Measurements from ENCODE around the gene XXYLT1.

XXYLT1 gene

DNA sequence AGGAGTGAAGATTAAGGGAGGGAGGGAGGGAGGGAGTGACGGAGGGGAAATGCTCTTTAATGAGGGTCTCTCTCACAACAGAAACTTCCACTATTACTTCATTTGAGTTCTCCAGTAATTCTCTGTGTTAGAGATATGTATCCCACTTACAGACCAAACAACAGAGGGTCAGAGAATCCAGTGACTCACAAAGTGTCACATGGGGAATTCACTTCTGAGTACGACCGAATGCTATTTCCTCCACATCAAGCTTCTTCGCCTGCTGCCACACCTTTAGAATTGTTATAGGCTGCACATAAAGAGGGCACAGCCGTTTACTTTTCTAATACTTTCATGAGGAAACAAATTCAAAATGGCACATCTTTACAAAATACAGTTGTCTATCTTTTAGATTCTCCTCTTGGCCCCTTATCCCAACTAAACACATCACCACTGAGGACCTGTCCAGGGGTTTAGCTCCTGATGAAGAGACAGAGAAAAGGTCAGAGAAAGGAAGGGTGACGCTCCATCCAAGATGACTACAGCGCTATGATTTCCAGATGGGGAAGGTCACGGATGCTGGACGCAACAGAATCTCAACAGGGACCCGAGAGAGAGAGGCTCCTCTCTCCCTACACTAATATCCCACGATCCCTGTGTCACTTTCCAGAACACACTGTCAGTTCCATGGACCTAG lies 119.0 kb downstream of the XXYLT1 start:
- no peak for TF ChIP-seq CTCF (IDR thresholded peaks at IDR 0.05)
- intact Hi-C loops (cut with DNase I; ENCODE audit: low total_unique reads), result loop anchor here (10.0 kb wide), 1 partner anchor 73 kb away; no protein-coding TSS in a partner anchor
- no peaks in the 10 kb centered on the region for H3K36me3 ChIP-seq
- no peak overlapping the region for H3K4me3 ChIP-seq
- DNase-seq, result no peak
- peak overlapping the region in 1 of 2 donors; percentile 57 for H3K27ac ChIP-seq
- H3K9me3 ChIP-seq, result no peaks in the 10 kb centered on the region
- H3K27me3 ChIP-seq, result no peaks in the 10 kb centered on the region
- H3K4me1 ChIP-seq, result peaks cover 0 to 33% (median 12%) of the 10 kb centered on the region in 4 donors

DNA sequence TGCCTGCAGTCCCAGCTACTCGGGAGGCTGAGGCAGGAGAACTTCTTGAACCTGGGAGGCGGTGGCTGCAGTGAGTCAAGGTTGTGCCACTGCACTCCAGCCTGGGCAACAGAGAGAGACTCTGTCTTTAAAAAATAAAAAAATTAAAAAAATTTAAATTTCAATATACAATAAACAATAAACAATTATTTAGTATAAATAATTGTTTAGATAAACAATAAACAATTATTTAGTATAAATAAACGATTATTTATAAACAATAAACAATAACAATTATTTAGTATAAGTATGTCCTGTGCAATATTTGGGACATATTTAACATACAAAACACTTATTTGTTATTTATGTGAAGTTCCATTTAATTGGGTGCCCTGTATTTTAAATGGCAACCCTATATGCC lies 119.6 kb downstream of the XXYLT1 start:
- H3K4me1 ChIP-seq, result peaks cover 0 to 33% (median 12%) of the 10 kb centered on the region in 4 donors
- intact Hi-C loops (cut with DNase I; ENCODE audit: low total_unique reads), result loop anchor here (10.0 kb wide), 1 partner anchor 73 kb away; no protein-coding TSS in a partner anchor
- H3K27me3 ChIP-seq, result no peaks in the 10 kb centered on the region
- H3K4me3 ChIP-seq, result no peak overlapping the region
- no peaks in the 10 kb centered on the region for H3K36me3 ChIP-seq
- no peak for DNase-seq
- H3K9me3 ChIP-seq, result no peaks in the 10 kb centered on the region
- peak overlapping the region; percentile 54 to 60 for H3K27ac ChIP-seq
- no peak for TF ChIP-seq CTCF (IDR thresholded peaks at IDR 0.05)

GRCh38 chr3:195150181-195151118 lies 120.5 kb downstream of the XXYLT1 start:
- H3K36me3 ChIP-seq, result no peaks in the 10 kb centered on the region
- H3K4me1 ChIP-seq, result peaks cover 0 to 33% (median 12%) of the 10 kb centered on the region in 4 donors
- H3K4me3 ChIP-seq, result peak overlapping the region; percentile 43 to 50
- no peaks in the 10 kb centered on the region for H3K9me3 ChIP-seq
- no peaks in the 10 kb centered on the region for H3K27me3 ChIP-seq
- intact Hi-C loops (cut with DNase I; ENCODE audit: low total_unique reads), result loop anchor here (10.0 kb wide), 1 partner anchor 74 kb away; no protein-coding TSS in a partner anchor
- DNase-seq, result peak; percentile 55 to 89
- no peak for TF ChIP-seq CTCF (IDR thresholded peaks at IDR 0.05)
- H3K27ac ChIP-seq, result peak overlapping the region; percentile 54 to 60

DNA sequence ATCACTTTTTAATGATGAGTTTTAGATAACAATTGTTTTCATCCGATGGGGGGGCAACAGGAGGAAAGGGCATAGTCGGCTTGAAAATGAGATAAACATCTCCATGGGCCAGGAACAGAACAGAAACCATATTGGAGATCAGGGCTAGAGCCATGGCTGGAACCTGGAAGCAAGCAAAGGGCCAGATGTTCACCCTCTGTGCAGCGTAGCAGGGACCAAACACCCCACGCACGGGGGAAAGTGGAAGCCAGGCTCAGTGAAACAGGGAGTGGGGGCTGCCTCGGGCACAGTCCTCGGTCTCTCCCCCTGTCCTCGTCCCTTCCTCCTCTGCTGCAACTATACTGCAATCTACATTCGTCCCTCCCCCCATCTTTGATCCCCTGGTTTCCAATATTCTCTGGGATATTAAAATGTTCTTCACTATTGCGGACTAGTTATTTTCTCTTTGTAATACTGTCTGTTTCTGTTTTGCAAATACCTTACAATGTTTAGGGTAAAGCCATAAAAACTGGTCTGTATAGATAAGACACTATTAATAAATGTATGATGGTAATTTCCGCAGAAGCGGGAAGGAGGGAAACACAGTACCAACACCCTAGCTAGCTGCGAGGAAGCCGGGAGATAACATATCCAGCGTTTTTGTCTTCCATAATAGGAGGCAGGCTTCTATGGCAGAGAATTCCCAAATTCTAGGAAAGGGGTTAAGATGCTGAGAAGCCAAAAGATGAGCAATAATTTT lies 121.5 kb downstream of the XXYLT1 start:
- no peak for DNase-seq

More for the DNA sequence above, 121.5 kb downstream of the XXYLT1 start:
- Histone ChIP-seq H3K4me1 (peaks cover 0 to 26% (median 8%) of the 10 kb centered on the region in 4 donors), H3K9me3 (no peaks in the 10 kb centered on the region), H3K4me3 (no peak overlapping the region), H3K27ac (peak overlapping the region in 1 of 2 donors; percentile 60), H3K27me3 (no peaks in the 10 kb centered on the region), H3K36me3 (no peaks in the 10 kb centered on the region)
- TF ChIP-seq CTCF (IDR thresholded peaks at IDR 0.05), result no peak
- intact Hi-C loops (cut with DNase I; ENCODE audit: low total_unique reads), result loop anchor here (10.0 kb wide), 1 partner anchor 75 kb away; no protein-coding TSS in a partner anchor

Measured in tibial artery (tissue), 4 donors.